ENCODE results near the gene SUCLG2.

Gene SUCLG2

GRCh38 chr3:67327582-67327981, 326.8 kb downstream of the SUCLG2 start:
- Histone ChIP-seq H3K4me3 (ENCODE audit: low read length) (no peak overlapping the region), H3K4me1 (ENCODE audit: control insufficient read depth, insufficient read depth, low read length) (no peaks in the 10 kb centered on the region), H3K36me3 (ENCODE audit: insufficient read depth, low read length) (no peaks in the 10 kb centered on the region), H3K9ac (ENCODE audit: low read depth, low read length) (no peak overlapping the region), H3K27me3 (ENCODE audit: control insufficient read depth, insufficient read depth, low read length) (no peaks in the 10 kb centered on the region), H3K4me2 (ENCODE audit: low read length) (no peak overlapping the region), H3K9me3 (replicated peaks; ENCODE audit: low read length) (no peaks in the 10 kb centered on the region)

- Histone ChIP-seq H3K4me2 (ENCODE audit: low read length) (no peak overlapping the region), H3K4me3 (ENCODE audit: low read length) (no peak overlapping the region), H3K36me3 (ENCODE audit: insufficient read depth, low read length) (no peaks in the 10 kb centered on the region), H3K27me3 (ENCODE audit: control insufficient read depth, insufficient read depth, low read length) (no peaks in the 10 kb centered on the region), H3K9me3 (replicated peaks; ENCODE audit: low read length) (no peaks in the 10 kb centered on the region), H3K4me1 (ENCODE audit: control insufficient read depth, insufficient read depth, low read length) (no peaks in the 10 kb centered on the region), H3K9ac (ENCODE audit: low read depth, low read length) (no peak overlapping the region)
These were observed 329.2 kb downstream of the SUCLG2 start for GRCh38 chr3:67325231-67325630.

All from skeletal muscle satellite cell (primary cell).